Pericardium fibroblast (primary cell): Measurements from ENCODE around the gene FOLR3. TPM values are rescaled to one million over a fixed set of nuclear protein-coding genes. Genes with fewer than 3 reads are reported as not detected.

ENCODE experiments used
- total RNA-seq: library from RNA; depleted of rRNA; stranded (reverse); fragments of >200 nt; gene quantifications from 2 replicates; pipeline ENCODE4 v1.2.3, GENCODE V29; 2015

FOLR3 gene
- total RNA-seq: not detected in 2 replicates

GRCh38 chr11:72135473-72135872, at the start of gene FOLR3:
Gene FOLR3, plus strand, starts transcription at chr11:72135725. Its CDS starts 228 bp downstream, at chr11:72135953.

GRCh38 chr11:72102946-72103753, 32.4 kb upstream of the FOLR3 start, which contains the start of gene LAMTOR1:
Gene LAMTOR1, minus strand, starts transcription at chr11:72103297. Its CDS starts 73 bp downstream, at chr11:72103224.

GRCh38 chr11:72105888-72106287, 29.6 kb upstream of the FOLR3 start, which contains the start of gene TOMT:
Gene TOMT, plus strand, starts transcription at chr11:72105924. Its CDS starts 28 bp downstream, at chr11:72105952.

GRCh38 chr11:72112143-72112977, 23.2 kb upstream of the FOLR3 start, which contains the start of gene ANAPC15:
Gene ANAPC15, minus strand, starts transcription at chr11:72112695. Its CDS starts 1,419 bp downstream, at chr11:72111276.

Other genes starting within 250 kb of the FOLR3 start
- gene XNDC1N, start 207.1 kb upstream of the FOLR3 start, total RNA-seq: 0.70 and 0.77 TPM in 2 replicates
- 17.4 and 19.3 TPM in 2 replicates for gene RNF121, start 206.7 kb upstream of the FOLR3 start, total RNA-seq
- gene IL18BP, start 136.8 kb upstream of the FOLR3 start, total RNA-seq: 0.23 and 1.0 TPM in 2 replicates
- gene NUMA1, start 55.2 kb upstream of the FOLR3 start, total RNA-seq: 105 and 128 TPM in 2 replicates
- gene LRRC51, start 54.9 kb upstream of the FOLR3 start, total RNA-seq: 2.7 and 3.8 TPM in 2 replicates
- gene LAMTOR1, start 32.4 kb upstream of the FOLR3 start, total RNA-seq: 111 and 179 TPM in 2 replicates
- not detected in 2 replicates for gene TOMT, start 29.8 kb upstream of the FOLR3 start, total RNA-seq
- gene ANAPC15, start 23.0 kb upstream of the FOLR3 start, total RNA-seq: 13.7 and 32.2 TPM in 2 replicates
- 2.5 TPM in 1 of 2 replicates, not detected in the other for gene FOLR1, start 56.4 kb downstream of the FOLR3 start, total RNA-seq
- gene FOLR2, start 81.1 kb downstream of the FOLR3 start, total RNA-seq: not detected in 2 replicates
- gene INPPL1, start 89.0 kb downstream of the FOLR3 start, total RNA-seq: 71.9 and 76.0 TPM in 2 replicates
- not detected in 2 replicates for gene PHOX2A, start 108.5 kb downstream of the FOLR3 start, total RNA-seq